Measurements from ENCODE around the gene PPP4C. TPM values are rescaled to one million over a fixed set of nuclear protein-coding genes. Genes with fewer than 3 reads are reported as not detected.

Gene PPP4C
- total RNA-seq, 1 experiment from 2014 or later = 116 TPM

- TF ChIP-seq CTCF (conservative IDR thresholded peaks at IDR 0.05; ENCODE audit: low read depth, low read length) (no peak), EZH2 (IDR thresholded peaks at IDR 0.05; ENCODE audit: low read length, unreplicated experiment) (no peak), EZH2phosphoT487 (IDR thresholded peaks at IDR 0.05; ENCODE audit: borderline replicate concordance, low read length) (no peak)
- intact Hi-C loops (cut with micrococcal nuclease) = no loop called here
- no peak overlapping the region for H3K4me2 ChIP-seq (ENCODE audit: low read length)
- peak overlapping the region; percentile 89 for H3K27ac ChIP-seq (ENCODE audit: low read length)
- H3K36me3 ChIP-seq (ENCODE audit: low read depth, low read length) = no peaks in the 10 kb centered on the region; the same call in 1 of the 2 replicates
- no peak overlapping the region for H3K4me3 ChIP-seq (ENCODE audit: low read length)
- H3F3A ChIP-seq (ENCODE audit: low read length, unreplicated experiment) = peaks cover 8% of the 10 kb centered on the region
- no peaks in the 10 kb centered on the region for H3K27me3 ChIP-seq (ENCODE audit: low read length)
- H4K20me1 ChIP-seq (ENCODE audit: low read length) = no peaks in the 10 kb centered on the region
- DNase-seq (no peak), ATAC-seq (no peak)
- H3K9me2 ChIP-seq (replicated peaks; ENCODE audit: low read length) = no peaks in the 10 kb centered on the region
- no peaks in the 10 kb centered on the region for H3K79me2 ChIP-seq (ENCODE audit: low read length)
- ChIA-PET CTCF (interaction anchor here (0.6 kb wide), 1 partner anchor 631 kb away, joined by 8 read pairs; no protein-coding TSS in a partner anchor), POLR2A (ENCODE audit: unreplicated experiment) (no interaction called here)
- no peak overlapping the region for H2AFZ ChIP-seq (ENCODE audit: low read length)
- peaks cover 31% of the 10 kb centered on the region for H3K4me1 ChIP-seq (ENCODE audit: insufficient read depth, low read length)
- no peak overlapping the region for H3K9ac ChIP-seq (ENCODE audit: low read length)
- no TSS peak for BruUV-seq (replicated peaks)
- no peaks in the 10 kb centered on the region for H3K9me3 ChIP-seq (ENCODE audit: low read length)
Observed at GRCh38 chr16:30088832-30089624, 13.2 kb downstream of the PPP4C start.

- Histone ChIP-seq H3K9ac (ENCODE audit: low read length) (peak overlapping the region; percentile 48), H3F3A (ENCODE audit: low read length, unreplicated experiment) (peaks cover 8% of the 10 kb centered on the region), H3K79me2 (ENCODE audit: low read length) (no peaks in the 10 kb centered on the region), H3K9me2 (replicated peaks; ENCODE audit: low read length) (no peaks in the 10 kb centered on the region), H3K4me1 (ENCODE audit: insufficient read depth, low read length) (peaks cover 31% of the 10 kb centered on the region), H2AFZ (ENCODE audit: low read length) (no peak overlapping the region), H3K9me3 (ENCODE audit: low read length) (no peaks in the 10 kb centered on the region), H3K36me3 (ENCODE audit: low read depth, low read length) (no peaks in the 10 kb centered on the region), H3K4me2 (ENCODE audit: low read length) (peak overlapping the region; percentile 98), H4K20me1 (ENCODE audit: low read length) (no peaks in the 10 kb centered on the region), H3K27ac (ENCODE audit: low read length) (peak overlapping the region; percentile 89), H3K27me3 (ENCODE audit: low read length) (no peaks in the 10 kb centered on the region), H3K4me3 (ENCODE audit: low read length) (peak overlapping the region; percentile 41)
- no peak for TF ChIP-seq EZH2phosphoT487 (IDR thresholded peaks at IDR 0.05; ENCODE audit: borderline replicate concordance, low read length)
- no peak for TF ChIP-seq CTCF (conservative IDR thresholded peaks at IDR 0.05; ENCODE audit: low read depth, low read length)
- no peak for TF ChIP-seq EZH2 (IDR thresholded peaks at IDR 0.05; ENCODE audit: low read length, unreplicated experiment)
- no peak for DNase-seq
- BruUV-seq (replicated peaks) = no TSS peak
- ChIA-PET CTCF (interaction anchor here (0.7 to 1.3 kb wide), 2 partner anchors 33 to 280 kb away, joined by 3 read pairs; no protein-coding TSS in a partner anchor), POLR2A (ENCODE audit: unreplicated experiment) (interaction anchor here (0.6 kb wide), 1 partner anchor 14 kb away, joined by 3 read pairs; no protein-coding TSS in a partner anchor)
- ATAC-seq = no peak
- intact Hi-C loops (cut with micrococcal nuclease) = no loop called here
Observed at GRCh38 chr16:30090610-30091331, 15.0 kb downstream of the PPP4C start.
